ENCODE measurements around the gene SMCP. TPM values are rescaled to one million over a fixed set of nuclear protein-coding genes. Genes with fewer than 3 reads are reported as not detected.

The SMCP gene
- total RNA-seq, result not detected

DNA sequence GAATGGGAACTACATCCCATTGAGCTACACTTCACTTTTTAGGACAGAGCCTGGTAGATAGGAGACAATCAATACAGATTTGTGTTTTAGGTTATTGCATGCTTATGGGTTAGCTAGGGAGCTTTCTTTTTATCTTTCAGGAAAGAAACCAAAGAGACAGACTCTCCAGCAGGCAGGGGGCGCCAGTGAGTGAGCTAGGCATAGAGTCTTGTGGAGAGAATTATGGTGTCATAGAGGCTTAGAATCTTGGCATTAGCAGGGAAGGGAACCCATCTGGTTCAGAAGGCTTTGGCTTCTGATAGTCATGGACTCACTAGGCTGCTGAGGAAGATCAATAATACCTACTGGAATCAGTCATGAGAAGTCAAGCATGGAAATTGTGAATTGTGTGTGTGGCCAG lies at the start of gene SMCP:
Gene SMCP (plus strand): TSS at position 281 of the 400 bp plus-strand sequence. CDS start 6,101 bp downstream, outside the sequence.
- Mint-ChIP-seq H3K4me1 (ENCODE audit: low read depth) (peaks cover 5% of the 10 kb centered on the region), H3K9me3 (no peaks in the 10 kb centered on the region), H3K4me3 (no peak within 1 kb of the TSS), H3K36me3 (ENCODE audit: insufficient read depth in 2 of 2) (no peaks in the 10 kb centered on the region), H3K27me3 (ENCODE audit: low read depth) (peaks cover 18% of the 10 kb centered on the region), H3K27ac (no peak within 1 kb of the TSS)
- no peak for ATAC-seq (replicated peaks in 1 of 2)
- DNase-seq, result peak; percentile 31 to 43

DNA sequence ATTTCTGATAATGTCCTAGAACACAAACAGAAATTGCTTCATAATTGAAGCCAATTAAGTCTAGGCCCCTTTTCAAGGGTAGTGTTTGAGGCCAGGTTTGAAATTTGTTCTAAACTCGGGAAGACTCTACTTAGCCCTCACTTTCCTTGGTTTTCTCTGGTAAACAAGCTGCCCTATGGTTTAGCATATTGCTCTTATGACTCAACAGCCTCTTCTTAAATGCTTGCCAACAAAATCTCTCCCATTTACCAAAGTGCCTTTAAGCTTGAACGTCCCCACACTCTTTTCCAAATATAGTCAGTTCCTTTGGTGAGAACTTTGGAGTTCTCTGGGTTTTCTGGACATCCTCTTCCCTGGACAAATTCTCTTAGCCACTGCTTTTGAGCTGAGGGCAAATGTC lies 41.3 kb upstream of the SMCP start:
- H3K36me3 Mint-ChIP-seq (ENCODE audit: insufficient read depth in 2 of 2), result no peaks in the 10 kb centered on the region
- DNase-seq (no peak), ATAC-seq (replicated peaks in 1 of 2) (no peak)
- H3K4me1 Mint-ChIP-seq (ENCODE audit: low read depth), result no peaks in the 10 kb centered on the region
- H3K9me3 Mint-ChIP-seq, result peaks cover 0 to 2% of the 10 kb centered on the region in 2 donors
- peaks cover 9% of the 10 kb centered on the region for H3K27me3 Mint-ChIP-seq (ENCODE audit: low read depth)
- H3K27ac Mint-ChIP-seq, result peak overlapping the region; percentile 18
- no peak overlapping the region for H3K4me3 Mint-ChIP-seq

- Mint-ChIP-seq H3K36me3 (ENCODE audit: insufficient read depth in 2 of 2) (no peaks in the 10 kb centered on the region), H3K27ac (no peak within 1 kb of the TSS), H3K9me3 (no peaks in the 10 kb centered on the region), H3K4me3 (no peak within 1 kb of the TSS), H3K4me1 (ENCODE audit: low read depth) (no peaks in the 10 kb centered on the region), H3K27me3 (ENCODE audit: low read depth) (peaks cover 9% of the 10 kb centered on the region)
- ATAC-seq (replicated peaks in 1 of 2) (no peak), DNase-seq (no peak)
These were observed 35.6 kb upstream of the SMCP start, which contains the start of gene LCE6A for GRCh38 chr1:152842556-152842955. Gene LCE6A (plus strand): TSS chr1:152842856. CDS start chr1:152843521, 665 bp downstream.

DNA sequence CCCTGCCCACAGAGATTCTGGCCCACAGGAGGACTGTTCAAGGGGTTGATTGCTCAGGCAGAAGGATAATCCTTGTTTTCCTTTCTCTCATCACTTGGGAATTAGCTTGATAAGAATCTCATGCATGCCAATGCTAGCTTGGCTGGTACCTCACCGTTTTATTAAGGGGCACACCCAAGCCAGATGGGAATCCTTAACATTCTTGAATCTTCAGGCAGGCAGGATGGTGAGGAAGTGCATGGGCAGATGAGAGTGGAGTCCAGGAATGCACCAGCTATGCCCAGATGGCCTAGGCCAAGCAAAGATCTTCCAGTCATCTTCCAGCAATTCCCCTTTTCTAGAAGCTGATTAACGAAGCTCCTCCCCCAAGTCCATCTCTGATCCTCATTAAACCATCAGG lies 22.5 kb upstream of the SMCP start:
- ATAC-seq (replicated peaks in 1 of 2), result no peak
- H3K9me3 Mint-ChIP-seq, result no peaks in the 10 kb centered on the region
- H3K4me1 Mint-ChIP-seq (ENCODE audit: low read depth), result no peaks in the 10 kb centered on the region
- H3K36me3 Mint-ChIP-seq (ENCODE audit: insufficient read depth in 2 of 2), result no peaks in the 10 kb centered on the region
- H3K4me3 Mint-ChIP-seq, result no peak overlapping the region
- no peak for DNase-seq
- no peak overlapping the region for H3K27ac Mint-ChIP-seq
- H3K27me3 Mint-ChIP-seq (ENCODE audit: low read depth), result peaks cover under 1% of the 10 kb centered on the region

- ATAC-seq (replicated peaks in 1 of 2) (no peak), DNase-seq (no peak)
- no peaks in the 10 kb centered on the region for H3K4me1 Mint-ChIP-seq (ENCODE audit: low read depth)
- no peaks in the 10 kb centered on the region for H3K9me3 Mint-ChIP-seq
- peaks cover 6% of the 10 kb centered on the region for H3K27me3 Mint-ChIP-seq (ENCODE audit: low read depth)
- no peak overlapping the region for H3K27ac Mint-ChIP-seq
- H3K4me3 Mint-ChIP-seq, result no peak overlapping the region
- H3K36me3 Mint-ChIP-seq (ENCODE audit: insufficient read depth in 2 of 2), result no peaks in the 10 kb centered on the region
These were observed 20.1 kb upstream of the SMCP start for GRCh38 chr1:152858062-152858461.

DNA sequence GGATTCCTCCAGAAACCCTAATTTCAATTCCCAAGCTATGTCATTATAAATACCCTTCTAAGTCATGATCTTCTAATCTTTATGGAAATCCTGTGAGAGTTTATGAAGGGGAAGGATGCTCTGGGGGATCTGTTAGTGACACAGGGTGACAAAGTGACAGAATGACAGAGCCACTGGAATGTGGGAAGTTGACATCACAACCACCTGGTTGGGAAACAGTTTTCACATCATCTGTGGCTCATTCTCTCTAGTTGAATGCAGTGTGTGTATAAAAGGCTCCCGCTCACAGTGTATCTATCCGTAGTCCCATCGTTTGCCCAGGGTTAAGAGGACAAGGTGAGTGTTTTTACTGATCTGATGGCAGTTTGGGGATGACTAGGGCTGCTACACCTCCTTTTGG lies 18.4 kb upstream of the SMCP start, which contains the start of gene LCE7A:
Gene LCE7A (plus strand): TSS at position 301 of the 400 bp plus-strand sequence. CDS start 702 bp downstream, outside the sequence.
- DNase-seq (no peak), ATAC-seq (replicated peaks in 1 of 2) (no peak)
- Mint-ChIP-seq H3K4me1 (ENCODE audit: low read depth) (no peaks in the 10 kb centered on the region), H3K4me3 (no peak within 1 kb of the TSS), H3K9me3 (no peaks in the 10 kb centered on the region), H3K36me3 (ENCODE audit: insufficient read depth in 2 of 2) (no peaks in the 10 kb centered on the region), H3K27ac (no peak within 1 kb of the TSS), H3K27me3 (ENCODE audit: low read depth) (peaks cover 6% of the 10 kb centered on the region)

DNA sequence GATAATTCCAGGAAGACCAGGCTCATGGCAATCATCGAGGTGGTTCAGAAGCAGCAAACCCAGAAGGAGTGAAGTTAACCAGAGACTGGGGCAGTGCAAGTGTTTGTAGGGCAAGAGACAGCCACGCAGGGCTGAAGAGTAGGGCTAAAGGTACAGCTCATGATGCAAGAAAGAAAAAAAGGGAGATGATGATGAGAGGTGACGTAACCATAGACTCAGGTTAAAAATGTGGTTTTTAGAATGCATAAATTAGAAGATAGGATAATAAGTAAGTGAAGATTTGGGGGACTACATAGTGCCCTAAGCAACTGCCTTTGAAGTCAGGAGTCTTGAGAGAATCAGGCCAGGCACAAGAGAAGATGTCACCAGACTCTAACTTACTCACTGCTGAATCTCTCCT lies 18.0 kb upstream of the SMCP start:
- ATAC-seq (replicated peaks in 1 of 2) (no peak), DNase-seq (no peak)
- Mint-ChIP-seq H3K4me1 (ENCODE audit: low read depth) (no peaks in the 10 kb centered on the region), H3K27ac (no peak overlapping the region), H3K27me3 (ENCODE audit: low read depth) (peaks cover 6% of the 10 kb centered on the region), H3K9me3 (no peaks in the 10 kb centered on the region), H3K36me3 (ENCODE audit: insufficient read depth in 2 of 2) (no peaks in the 10 kb centered on the region), H3K4me3 (no peak overlapping the region)

- Mint-ChIP-seq H3K9me3 (no peaks in the 10 kb centered on the region), H3K4me1 (ENCODE audit: low read depth) (no peaks in the 10 kb centered on the region), H3K27me3 (ENCODE audit: low read depth) (peaks cover 6% of the 10 kb centered on the region), H3K27ac (no peak overlapping the region), H3K4me3 (no peak overlapping the region), H3K36me3 (ENCODE audit: insufficient read depth in 2 of 2) (no peaks in the 10 kb centered on the region)
- no peak for ATAC-seq (replicated peaks in 1 of 2)
- DNase-seq, result no peak
These were observed 16.7 kb upstream of the SMCP start for GRCh38 chr1:152861374-152861773.

GRCh38 chr1:152864443-152864842 lies 13.7 kb upstream of the SMCP start:
- DNase-seq (no peak), ATAC-seq (replicated peaks in 1 of 2) (no peak)
- H3K27ac Mint-ChIP-seq, result no peak overlapping the region
- no peaks in the 10 kb centered on the region for H3K36me3 Mint-ChIP-seq (ENCODE audit: insufficient read depth in 2 of 2)
- H3K4me3 Mint-ChIP-seq, result no peak overlapping the region
- H3K4me1 Mint-ChIP-seq (ENCODE audit: low read depth), result no peaks in the 10 kb centered on the region
- H3K9me3 Mint-ChIP-seq, result no peaks in the 10 kb centered on the region
- peaks cover 6% of the 10 kb centered on the region for H3K27me3 Mint-ChIP-seq (ENCODE audit: low read depth)

GRCh38 chr1:152866321-152866720 lies 11.8 kb upstream of the SMCP start:
- no peaks in the 10 kb centered on the region for H3K36me3 Mint-ChIP-seq (ENCODE audit: insufficient read depth in 2 of 2)
- no peak overlapping the region for H3K4me3 Mint-ChIP-seq
- no peaks in the 10 kb centered on the region for H3K9me3 Mint-ChIP-seq
- no peak overlapping the region for H3K27ac Mint-ChIP-seq
- no peak for DNase-seq
- H3K4me1 Mint-ChIP-seq (ENCODE audit: low read depth), result no peaks in the 10 kb centered on the region
- ATAC-seq (replicated peaks in 1 of 2), result no peak
- peaks cover 4% of the 10 kb centered on the region for H3K27me3 Mint-ChIP-seq (ENCODE audit: low read depth)

GRCh38 chr1:152869808-152870419 lies 8.2 kb upstream of the SMCP start:
- Mint-ChIP-seq H3K4me1 (ENCODE audit: low read depth) (no peaks in the 10 kb centered on the region), H3K27me3 (ENCODE audit: low read depth) (peaks cover 11% of the 10 kb centered on the region), H3K4me3 (no peak overlapping the region), H3K27ac (no peak overlapping the region), H3K9me3 (no peaks in the 10 kb centered on the region), H3K36me3 (ENCODE audit: insufficient read depth in 2 of 2) (no peaks in the 10 kb centered on the region)
- ATAC-seq (replicated peaks in 1 of 2) (peak; percentile 26 to 54), DNase-seq (peak; percentile 41 to 61)

- Mint-ChIP-seq H3K4me3 (no peak overlapping the region), H3K9me3 (no peaks in the 10 kb centered on the region), H3K27ac (no peak overlapping the region), H3K36me3 (ENCODE audit: insufficient read depth in 2 of 2) (no peaks in the 10 kb centered on the region), H3K4me1 (ENCODE audit: low read depth) (no peaks in the 10 kb centered on the region), H3K27me3 (ENCODE audit: low read depth) (peaks cover 16% of the 10 kb centered on the region)
- peak in 1 of 2 donors; percentile 32 for ATAC-seq (replicated peaks in 1 of 2)
- peak; percentile 4 to 19 for DNase-seq
These were observed 7.0 kb upstream of the SMCP start for GRCh38 chr1:152870831-152871730.

- no peak overlapping the region for H3K27ac Mint-ChIP-seq
- H3K27me3 Mint-ChIP-seq (ENCODE audit: low read depth), result peaks cover 16% of the 10 kb centered on the region
- no peak overlapping the region for H3K4me3 Mint-ChIP-seq
- H3K36me3 Mint-ChIP-seq (ENCODE audit: insufficient read depth in 2 of 2), result no peaks in the 10 kb centered on the region
- DNase-seq (no peak), ATAC-seq (replicated peaks in 1 of 2) (no peak)
- no peaks in the 10 kb centered on the region for H3K9me3 Mint-ChIP-seq
- no peaks in the 10 kb centered on the region for H3K4me1 Mint-ChIP-seq (ENCODE audit: low read depth)
These were observed 6.4 kb upstream of the SMCP start for GRCh38 chr1:152871731-152872126.

Data from activated T-cell treated with anti-CD3 and anti-CD28 coated beads, Interleukin-2, amount 50 U/mL, for 72 hours (primary cell).